Lung (tissue), 12 donors: ENCODE measurements around the gene IQCK. TPM values are rescaled to one million over a fixed set of nuclear protein-coding genes. Genes with fewer than 3 reads are reported as not detected.

Source experiments
- ATAC-seq: fragments of 200-7000 bp; cut with Tn5 transposase; one replicate; pipeline ENCODE4 v1.9.1; 2020; ENCODE audit warnings: moderate number of reproducible peaks; ENCODE audit not compliant: insufficient read depth, low FRiP score
- DNase-seq, 3 donors: peaks; one replicate each; pipeline ENCODE4 v3.0.0-alpha.2; 2013 to 2017
- H3K27ac ChIP-seq, 2 donors: one replicate each; pipeline ENCODE4 v1.5.1; 2013; ENCODE audit warnings: mild to moderate bottlenecking in 2 of 2, moderate library complexity in 2 of 2, control low read depth in 1 of 2, inconsistent platforms in 1 of 2, low read depth in 1 of 2, low read length in 1 of 2
- H3K27me3 ChIP-seq, 3 donors: one replicate each; pipeline ENCODE4 v1.5.1; 2013; ENCODE audit warnings: low read length in 2 of 3; ENCODE audit not compliant: control insufficient read depth in 3 of 3, insufficient read depth in 3 of 3
- H3K36me3 ChIP-seq, 4 donors: one replicate each; pipeline ENCODE4 v1.5.1; 2013; ENCODE audit warnings: low read length in 4 of 4, mild to moderate bottlenecking in 1 of 4, moderate library complexity in 1 of 4; ENCODE audit not compliant: control insufficient read depth in 4 of 4, insufficient read depth in 4 of 4
- H3K4me1 ChIP-seq, 5 donors: one replicate each; pipeline ENCODE4 v1.5.1; 2013; ENCODE audit warnings: low read length in 5 of 5, mild to moderate bottlenecking in 2 of 5, moderate library complexity in 1 of 5; ENCODE audit not compliant: control insufficient read depth in 5 of 5, insufficient read depth in 5 of 5
- H3K4me3 ChIP-seq: one replicate; pipeline ENCODE4 v1.5.1; 2013; ENCODE audit warnings: mild to moderate bottlenecking, control low read depth, moderate library complexity
- H3K9ac ChIP-seq, 2 donors: one replicate each; pipeline ENCODE4 v1.5.1; 2013; ENCODE audit warnings: low read length in 2 of 2, control low read depth in 1 of 2; ENCODE audit not compliant: insufficient read depth in 1 of 2
- H3K9me3 ChIP-seq, 4 donors: one replicate each; pipeline ENCODE4 v1.5.1; 2013; ENCODE audit warnings: low read length in 3 of 4, mild to moderate bottlenecking in 1 of 4, moderate library complexity in 1 of 4; ENCODE audit not compliant: control insufficient read depth in 4 of 4, insufficient read depth in 3 of 4
- WGBS, 2 donors: extraction: QIAGEN DNeasy Blood & Tissue Kit; methylation state at CpG; one replicate each; pipeline ENCODE4 v1.1.7; 2013; 5-methylcytosine and 5-hydroxymethylcytosine counted together
- polyA plus RNA-seq, 2 donors: library from polyadenylated mRNA; stranded (reverse); fragments of 200-250 nt; gene quantifications; one replicate each; pipeline ENCODE4 v1.2.1, GENCODE V29; 2013
- total RNA-seq, 2 donors: library from RNA; depleted of rRNA in 1 of 2; stranded (reverse); fragments of >200 nt in 1 of 2; gene quantifications; one replicate each; pipeline ENCODE4 v1.2.1, GENCODE V29; 2014 to 2021
- TF ChIP-seq, protein P1 (sequence below): IDR thresholded peaks from 2 replicates; pipeline ENCODE4 v1.5.1; 2012; ENCODE audit warnings: mild to moderate bottlenecking; ENCODE audit errors: control extremely low read depth, extremely low read depth
- donor health status: control.
- donor health status: control.
- donor health status: Bipolar disorder and iron deficiency.
- donor health status: healthy.
- donor health status: DM: yes; HTN: yes; CAD: no.

Gene IQCK
- total and polyA plus RNA-seq, 4 donors = 12.7 to 27.0 (median 20.4) TPM

DNA sequence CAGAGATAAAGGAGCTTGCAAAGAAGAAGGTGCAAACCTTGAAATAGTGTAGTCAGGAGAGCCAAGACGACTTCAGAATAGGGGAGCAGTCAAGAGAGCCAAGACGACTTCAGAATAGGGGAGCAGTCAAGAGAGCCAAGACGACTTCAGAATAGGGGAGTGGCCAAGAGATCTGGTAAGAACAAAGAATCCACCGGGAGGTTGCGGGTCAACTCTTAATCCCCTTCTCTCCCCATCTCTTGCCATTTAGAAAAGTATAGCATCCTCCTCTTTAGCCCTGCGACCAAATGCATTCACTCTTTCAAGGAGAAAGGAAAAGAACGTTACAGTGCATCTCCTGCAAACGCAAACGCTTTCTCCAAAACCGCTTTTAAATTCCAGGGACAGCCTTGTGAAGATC lies 757 bp upstream of the IQCK start:
- TF ChIP-seq, protein P1, sequence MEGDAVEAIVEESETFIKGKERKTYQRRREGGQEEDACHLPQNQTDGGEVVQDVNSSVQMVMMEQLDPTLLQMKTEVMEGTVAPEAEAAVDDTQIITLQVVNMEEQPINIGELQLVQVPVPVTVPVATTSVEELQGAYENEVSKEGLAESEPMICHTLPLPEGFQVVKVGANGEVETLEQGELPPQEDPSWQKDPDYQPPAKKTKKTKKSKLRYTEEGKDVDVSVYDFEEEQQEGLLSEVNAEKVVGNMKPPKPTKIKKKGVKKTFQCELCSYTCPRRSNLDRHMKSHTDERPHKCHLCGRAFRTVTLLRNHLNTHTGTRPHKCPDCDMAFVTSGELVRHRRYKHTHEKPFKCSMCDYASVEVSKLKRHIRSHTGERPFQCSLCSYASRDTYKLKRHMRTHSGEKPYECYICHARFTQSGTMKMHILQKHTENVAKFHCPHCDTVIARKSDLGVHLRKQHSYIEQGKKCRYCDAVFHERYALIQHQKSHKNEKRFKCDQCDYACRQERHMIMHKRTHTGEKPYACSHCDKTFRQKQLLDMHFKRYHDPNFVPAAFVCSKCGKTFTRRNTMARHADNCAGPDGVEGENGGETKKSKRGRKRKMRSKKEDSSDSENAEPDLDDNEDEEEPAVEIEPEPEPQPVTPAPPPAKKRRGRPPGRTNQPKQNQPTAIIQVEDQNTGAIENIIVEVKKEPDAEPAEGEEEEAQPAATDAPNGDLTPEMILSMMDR = no peak
- peaks cover 7 to 12% (median 8%) of the 10 kb centered on the region in 4 donors for H3K36me3 ChIP-seq
- H3K9ac ChIP-seq = peak overlapping the region; percentile 47 to 49
- H3K27ac ChIP-seq = peak overlapping the region; percentile 47 to 78
- no peak for DNase-seq
- 0 to 1% methylated on average over 10 of the region's 10 CpGs for WGBS, 2 donors
- ATAC-seq = no peak
- peak overlapping the region; percentile 100 for H3K4me3 ChIP-seq
- no peaks in the 10 kb centered on the region for H3K9me3 ChIP-seq
- peaks cover 1 to 20% (median 14%) of the 10 kb centered on the region in 5 donors for H3K4me1 ChIP-seq
- H3K27me3 ChIP-seq = no peaks in the 10 kb centered on the region

DNA sequence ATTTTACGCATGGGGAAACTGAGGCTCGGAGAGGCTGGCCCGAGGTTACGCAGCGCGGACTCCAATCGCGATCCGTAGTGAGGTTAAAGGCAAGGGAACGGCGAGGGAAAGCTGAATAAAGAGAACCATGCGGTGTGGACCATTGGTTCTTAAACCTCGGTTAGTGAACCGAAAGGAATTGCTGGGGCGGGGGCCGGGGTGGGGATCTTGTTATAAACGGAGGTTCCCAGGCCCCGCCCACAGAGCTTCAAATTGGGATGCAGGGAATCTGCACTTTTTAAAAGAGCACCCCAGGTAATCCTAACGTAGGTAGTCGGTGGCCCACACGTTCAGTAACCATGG lies 524 bp downstream of the IQCK start:
- ATAC-seq (no peak), DNase-seq (no peak)
- H3K9me3 ChIP-seq = no peaks in the 10 kb centered on the region
- peak overlapping the region; percentile 76 to 78 for H3K27ac ChIP-seq
- WGBS, 2 donors = 1% methylated on average over 21 of the region's 21 CpGs
- peak overlapping the region in 1 of 2 donors; percentile 56 for H3K9ac ChIP-seq
- peak overlapping the region; percentile 100 for H3K4me3 ChIP-seq
- peaks cover 1 to 20% (median 14%) of the 10 kb centered on the region in 5 donors for H3K4me1 ChIP-seq
- TF ChIP-seq, protein P1 = no peak
- no peaks in the 10 kb centered on the region for H3K27me3 ChIP-seq
- H3K36me3 ChIP-seq = peaks cover 3 to 6% (median 5%) of the 10 kb centered on the region in 4 donors

DNA sequence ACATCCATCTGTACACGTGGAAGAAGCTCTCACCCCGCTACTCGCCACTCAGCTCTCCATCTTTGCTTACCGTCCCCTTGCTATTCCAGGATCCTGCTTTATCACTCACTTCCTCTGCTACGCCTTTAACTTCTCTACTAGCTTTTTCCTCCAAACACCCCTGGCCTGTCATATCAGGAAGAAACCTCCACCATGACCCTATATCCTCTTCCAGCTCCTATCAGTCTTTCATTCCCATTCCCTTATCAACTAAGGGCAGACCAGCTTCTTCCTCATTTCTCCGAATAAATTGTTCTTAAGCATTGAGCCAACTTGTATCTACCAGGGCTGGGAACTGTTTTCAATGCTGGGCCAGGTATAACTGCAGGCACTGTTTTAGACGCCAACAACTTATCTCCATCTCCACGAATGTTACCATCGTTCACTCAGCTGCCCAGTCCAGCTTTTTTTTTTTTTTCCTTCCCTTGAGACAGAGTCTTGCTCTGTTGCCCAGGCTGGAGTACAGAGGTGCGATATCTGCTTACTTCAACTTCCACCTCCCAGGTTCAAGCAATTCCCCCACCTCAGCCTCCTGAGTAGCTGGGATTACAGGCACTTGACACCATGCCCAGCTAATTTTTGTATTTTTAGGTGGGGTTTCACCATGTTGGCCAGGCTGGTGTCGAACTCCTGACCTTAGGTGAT lies 4.3 kb downstream of the IQCK start:
- ATAC-seq (no peak), DNase-seq (no peak)
- no peak overlapping the region for H3K27ac ChIP-seq
- H3K4me1 ChIP-seq = peaks cover 0 to 10% (median 6%) of the 10 kb centered on the region in 5 donors
- no peaks in the 10 kb centered on the region for H3K27me3 ChIP-seq
- WGBS, 2 donors = 69 to 78% methylated on average over 11 of the region's 11 CpGs
- H3K9ac ChIP-seq = peak overlapping the region in 1 of 2 donors; percentile 32
- H3K9me3 ChIP-seq = no peaks in the 10 kb centered on the region
- peaks cover 0 to 1% (median 0%) of the 10 kb centered on the region in 4 donors for H3K36me3 ChIP-seq
- TF ChIP-seq, protein P1 = no peak
- H3K4me3 ChIP-seq = no peak overlapping the region
